ENCODE results near the gene SLC30A2. TPM values are rescaled to one million over a fixed set of nuclear protein-coding genes. Genes with fewer than 3 reads are reported as not detected.

SLC30A2 gene
- total and polyA plus RNA-seq, 2 experiments from 2014 or later: 1.3 to 1.8 TPM

- DNase-seq (ENCODE audit: low read depth in 1 of 2, low spot score in 1 of 2): no peak
- H3K27ac ChIP-seq: no peak overlapping the region
- H3K27me3 ChIP-seq: peaks cover 3% of the 10 kb centered on the region
- no peak for TF ChIP-seq CTCF (IDR thresholded peaks at IDR 0.05; ENCODE audit: low read depth, low read length)
- H3K9me3 ChIP-seq (ENCODE audit: low read depth): no peaks in the 10 kb centered on the region
- H3K36me3 ChIP-seq: no peaks in the 10 kb centered on the region
- H3K4me3 ChIP-seq: no peak overlapping the region
- H3K4me1 ChIP-seq (ENCODE audit: low read depth): peaks cover 29% of the 10 kb centered on the region
These were observed 8.0 kb downstream of the SLC30A2 start for GRCh38 chr1:26037904-26038303.

DNA sequence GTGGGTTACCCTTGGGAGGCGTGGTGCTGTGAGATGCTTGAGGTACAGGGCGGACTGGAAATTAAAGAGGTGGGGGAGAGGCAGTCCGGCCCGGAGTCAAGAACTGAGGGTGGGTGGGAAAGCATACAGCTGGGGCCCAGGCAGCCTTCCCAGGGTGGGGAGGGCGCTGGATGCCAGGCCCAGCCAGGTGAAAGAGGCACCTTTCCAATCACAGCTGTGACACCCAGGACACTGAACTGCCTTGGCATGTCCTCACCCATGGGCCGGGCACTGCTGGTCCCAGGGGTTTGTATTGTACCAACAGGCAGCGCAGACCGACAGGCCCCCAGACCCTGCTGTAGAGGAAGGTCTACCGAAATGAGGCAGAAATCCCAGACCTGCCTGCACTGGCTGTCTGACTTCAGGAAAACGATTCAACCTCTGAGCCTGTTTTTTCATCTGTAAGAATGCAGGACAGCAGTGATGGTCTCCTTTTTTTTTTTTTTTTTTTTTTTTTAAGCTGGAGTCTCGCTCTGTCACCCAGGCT is 9.1 kb downstream of the SLC30A2 start:
- peak overlapping the region; percentile 89 for H3K27ac ChIP-seq
- TF ChIP-seq CTCF (IDR thresholded peaks at IDR 0.05; ENCODE audit: low read depth, low read length): no peak
- H3K4me1 ChIP-seq (ENCODE audit: low read depth): peaks cover 29% of the 10 kb centered on the region
- H3K9me3 ChIP-seq (ENCODE audit: low read depth): no peaks in the 10 kb centered on the region
- no peaks in the 10 kb centered on the region for H3K36me3 ChIP-seq
- no peak overlapping the region for H3K4me3 ChIP-seq
- DNase-seq (ENCODE audit: low read depth in 1 of 2, low spot score in 1 of 2): no peak
- no peaks in the 10 kb centered on the region for H3K27me3 ChIP-seq

- no peaks in the 10 kb centered on the region for H3K36me3 ChIP-seq
- no peaks in the 10 kb centered on the region for H3K27me3 ChIP-seq
- DNase-seq (ENCODE audit: low read depth in 1 of 2, low spot score in 1 of 2): peak; percentile 75 to 90
- peak overlapping the region; percentile 73 for H3K4me3 ChIP-seq
- peak; percentile 98 for TF ChIP-seq CTCF (IDR thresholded peaks at IDR 0.05; ENCODE audit: low read depth, low read length)
- no peaks in the 10 kb centered on the region for H3K9me3 ChIP-seq (ENCODE audit: low read depth)
- H3K4me1 ChIP-seq (ENCODE audit: low read depth): peaks cover 29% of the 10 kb centered on the region
- peak overlapping the region; percentile 89 for H3K27ac ChIP-seq
These were observed 9.8 kb downstream of the SLC30A2 start for GRCh38 chr1:26035959-26036755.

- peaks cover 29% of the 10 kb centered on the region for H3K4me1 ChIP-seq (ENCODE audit: low read depth)
- peak overlapping the region; percentile 89 for H3K27ac ChIP-seq
- no peaks in the 10 kb centered on the region for H3K27me3 ChIP-seq
- TF ChIP-seq CTCF (IDR thresholded peaks at IDR 0.05; ENCODE audit: low read depth, low read length): no peak
- no peaks in the 10 kb centered on the region for H3K36me3 ChIP-seq
- DNase-seq (ENCODE audit: low read depth in 1 of 2, low spot score in 1 of 2): peak; percentile 93 to 98
- peak overlapping the region; percentile 73 for H3K4me3 ChIP-seq
- H3K9me3 ChIP-seq (ENCODE audit: low read depth): no peaks in the 10 kb centered on the region
These were observed 10.5 kb downstream of the SLC30A2 start for GRCh38 chr1:26035203-26035958.

- Histone ChIP-seq H3K27me3 (no peaks in the 10 kb centered on the region), H3K4me3 (peak overlapping the region; percentile 73), H3K36me3 (no peaks in the 10 kb centered on the region), H3K9me3 (ENCODE audit: low read depth) (no peaks in the 10 kb centered on the region), H3K4me1 (ENCODE audit: low read depth) (peaks cover 28% of the 10 kb centered on the region), H3K27ac (peak overlapping the region; percentile 89)
- no peak for DNase-seq (ENCODE audit: low read depth in 1 of 2, low spot score in 1 of 2)
- TF ChIP-seq CTCF (IDR thresholded peaks at IDR 0.05; ENCODE audit: low read depth, low read length): no peak
These were observed 11.3 kb downstream of the SLC30A2 start for GRCh38 chr1:26034504-26035202.

All from cardiac muscle cell (in vitro differentiated cells and primary cell).